GM12891 (cell line): Measurements from ENCODE around the gene WWC2.

Experiments
- POLR2A ChIP-seq: IDR thresholded peaks from 2 replicates; pipeline ENCODE4 v1.6.1; 2011; ENCODE audit warnings: low read depth, low read length, control low read depth
- POLR2AphosphoS5 ChIP-seq: IDR thresholded peaks from 2 replicates; pipeline ENCODE4 v1.6.1; 2011; ENCODE audit warnings: low read depth, low read length, control low read depth
- SPI1 ChIP-seq: IDR thresholded peaks from 2 replicates; pipeline ENCODE4 v1.6.1; 2011; ENCODE audit warnings: low read depth, low read length, control low read depth

DNA sequence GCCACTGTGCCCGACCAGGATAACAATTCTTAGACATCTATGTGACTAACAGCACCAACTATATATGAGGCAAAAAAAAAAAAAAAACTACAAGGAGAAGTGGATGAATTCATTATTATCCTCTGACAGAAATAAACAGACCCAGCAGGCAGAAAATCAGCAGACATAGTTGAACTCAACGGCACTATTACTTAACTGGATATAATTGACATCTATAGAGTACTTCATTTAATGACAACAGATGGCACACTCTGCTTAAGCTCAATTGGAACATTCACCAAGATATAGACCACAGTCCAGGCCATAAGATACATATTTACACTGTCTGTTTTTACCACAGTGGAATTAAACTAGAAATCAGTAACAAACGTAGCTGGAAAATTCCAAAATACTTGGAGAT, 207.8 kb downstream of the WWC2 start:
- TF ChIP-seq POLR2A (no peak), POLR2AphosphoS5 (no peak), SPI1 (no peak)
